GM12873 (cell line): Measurements from ENCODE around the gene PRICKLE1.

Experiments used
- CTCF ChIP-seq: IDR thresholded peaks from 2 replicates; pipeline ENCODE4 v1.5.1; 2012; ENCODE audit warnings: low read depth, mild to moderate bottlenecking, moderate library complexity, low read length, control low read depth; ENCODE audit not compliant: insufficient read depth; ENCODE audit errors: missing control alignments

PRICKLE1 gene

GRCh38 chr12:42608196-42608825 lies 18.8 kb upstream of the PRICKLE1 start:
- no peak for TF ChIP-seq CTCF

GRCh38 chr12:42607584-42608058 lies 18.1 kb upstream of the PRICKLE1 start:
- no peak for TF ChIP-seq CTCF

- TF ChIP-seq CTCF, result no peak
Measured at GRCh38 chr12:42606471-42606870, 16.9 kb upstream of the PRICKLE1 start.

- no peak for TF ChIP-seq CTCF
Measured at GRCh38 chr12:42605685-42606084, 16.1 kb upstream of the PRICKLE1 start.

- TF ChIP-seq CTCF, result no peak
Measured at GRCh38 chr12:42603246-42603990, 13.9 kb upstream of the PRICKLE1 start.

- TF ChIP-seq CTCF, result no peak
Measured at GRCh38 chr12:42593874-42594273, 4.3 kb upstream of the PRICKLE1 start.

- no peak for TF ChIP-seq CTCF
Measured at GRCh38 chr12:42590330-42590934, 886 bp upstream of the PRICKLE1 start.
